ENCODE data around the gene LRRC25.
"Not testable (repeated sequence)": the region's sequence is repeated elsewhere in the genome, so short reads cannot be mapped to it uniquely, and the experiment has no call there.

The LRRC25 gene

DNA sequence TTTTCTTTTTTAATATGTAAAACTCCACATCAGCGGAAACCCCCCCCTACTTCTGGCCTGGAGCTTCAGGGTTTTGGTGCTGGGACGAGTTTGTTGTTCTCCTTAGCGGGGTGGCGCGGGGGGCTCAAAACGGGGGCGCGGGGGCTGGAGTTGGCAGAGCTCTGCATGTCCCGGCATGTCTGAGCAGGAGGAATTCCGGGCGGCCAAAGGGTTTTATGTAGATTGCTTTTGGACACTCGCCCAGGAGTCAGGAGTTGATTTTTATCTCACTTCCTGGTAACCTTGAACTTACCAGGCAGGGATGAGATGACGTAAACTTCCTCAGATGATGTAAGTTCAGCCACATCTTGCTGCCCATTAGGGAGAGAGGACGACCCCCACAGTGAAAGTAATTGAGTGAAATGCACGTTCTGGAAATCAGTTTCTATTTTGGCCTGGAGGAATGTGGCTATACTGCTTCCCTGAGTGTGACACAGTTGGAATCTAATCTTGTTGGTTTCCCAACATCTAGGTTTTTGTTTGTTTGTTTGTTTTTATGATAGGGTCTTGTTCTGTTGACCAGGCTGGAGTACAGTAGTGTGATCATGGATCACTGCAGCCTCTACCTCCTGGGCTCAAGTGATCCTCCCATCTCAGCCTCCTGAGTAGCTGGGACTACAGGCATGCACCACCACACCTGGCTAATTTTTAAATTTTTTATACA is 32.4 kb downstream of the LRRC25 start:
- TF ChIP-seq ZNF384 (IDR thresholded peaks at IDR 0.05) = no peak
- TF ChIP-seq NFRKB (IDR thresholded peaks at IDR 0.05) = no peak
- TF ChIP-seq FOXK2 (IDR thresholded peaks at IDR 0.05) = no peak
- peak; percentile 47; the same call in 1 of the 2 replicates for TF ChIP-seq CTBP1 (IDR thresholded peaks at IDR 0.05; ENCODE audit: borderline replicate concordance)
- no peak for TF ChIP-seq BHLHE40 (IDR thresholded peaks at IDR 0.05; ENCODE audit: borderline replicate concordance)
- TF ChIP-seq SUZ12 (IDR thresholded peaks at IDR 0.05) = no peak
- no peak for TF ChIP-seq L3MBTL2 (conservative IDR thresholded peaks at IDR 0.05)
- no peak for TF ChIP-seq FOXM1 (IDR thresholded peaks at IDR 0.05; ENCODE audit: borderline replicate concordance)
- POLR2A ChIA-PET = interaction anchor here (0.6 to 2.6 kb wide), 4 partner anchors 9 to 83 kb away, joined by 3 to 14 read pairs (median 4); partner anchors contain the start of gene JUND
- CTCF ChIA-PET = interaction anchor here (0.6 kb wide), 1 partner anchor 31 kb away, joined by 3 read pairs; no protein-coding TSS in a partner anchor
- DNase-seq (ENCODE audit: extremely low spot score) = peak; percentile 48

DNA sequence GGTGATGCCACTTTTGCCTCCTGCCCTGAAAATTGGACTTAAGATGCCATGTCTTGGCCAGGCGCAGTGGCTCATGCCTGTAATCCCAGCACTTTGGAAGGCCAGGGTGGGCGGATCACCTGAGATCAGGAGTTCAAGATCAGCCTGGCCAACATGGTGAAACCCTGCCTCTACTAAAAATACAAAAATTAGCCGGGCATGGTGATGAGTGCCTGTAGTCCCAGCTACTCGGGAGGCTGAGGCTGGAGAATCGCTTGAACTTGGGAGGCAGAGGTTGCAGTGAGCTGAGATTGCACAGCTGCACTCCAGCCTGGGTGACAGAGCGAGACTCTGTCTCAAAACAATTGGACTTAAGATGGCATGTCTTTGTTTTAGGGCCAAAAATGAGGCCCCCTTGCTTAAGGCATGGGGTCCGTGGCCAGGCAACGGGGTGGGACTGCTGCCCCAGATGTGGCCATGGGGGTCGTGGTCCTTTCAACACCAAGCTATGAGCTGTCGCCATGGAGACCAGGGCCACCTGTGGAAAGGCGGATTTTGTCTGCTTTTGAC is 33.1 kb downstream of the LRRC25 start:
- POLR2A ChIA-PET = interaction anchor here (0.6 to 2.6 kb wide), 4 partner anchors 10 to 83 kb away, joined by 3 to 14 read pairs (median 5); partner anchors contain the start of gene JUND
- DNase-seq (ENCODE audit: extremely low spot score); CTCF ChIA-PET: not testable (repeated sequence)

DNA sequence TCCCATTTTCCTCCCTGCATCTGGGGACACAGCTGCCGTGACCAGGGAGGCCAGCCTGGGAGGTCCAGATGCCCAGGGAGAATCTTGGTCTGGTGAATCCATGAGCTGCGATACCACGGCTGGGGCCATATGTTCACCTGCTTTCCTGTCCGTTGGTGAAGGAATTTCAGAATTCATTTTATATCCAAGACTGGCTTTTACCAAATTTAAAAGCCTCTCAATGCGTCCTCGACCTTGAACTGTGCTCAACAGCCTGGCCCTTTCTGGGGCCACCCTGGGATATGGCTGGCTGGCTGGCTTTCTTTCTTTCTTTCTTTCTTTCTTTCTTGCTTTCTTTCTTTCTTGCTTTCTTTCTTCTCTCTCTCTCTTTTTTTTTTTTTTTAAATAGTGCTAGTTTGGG is 33.6 kb downstream of the LRRC25 start:
- TF ChIP-seq FOXK2 (IDR thresholded peaks at IDR 0.05) (no peak), HDGF (IDR thresholded peaks at IDR 0.05; ENCODE audit: borderline replicate concordance) (no peak), ARNT (IDR thresholded peaks at IDR 0.05) (no peak), L3MBTL2 (conservative IDR thresholded peaks at IDR 0.05) (no peak), ZNF384 (IDR thresholded peaks at IDR 0.05) (no peak), SP1 (IDR thresholded peaks at IDR 0.05) (no peak), CTBP1 (IDR thresholded peaks at IDR 0.05; ENCODE audit: borderline replicate concordance) (no peak), BHLHE40 (IDR thresholded peaks at IDR 0.05; ENCODE audit: borderline replicate concordance) (no peak), SUZ12 (IDR thresholded peaks at IDR 0.05) (no peak), ELF4 (IDR thresholded peaks at IDR 0.05) (no peak), NFRKB (IDR thresholded peaks at IDR 0.05) (no peak), LEF1 (IDR thresholded peaks at IDR 0.05; ENCODE audit: borderline replicate concordance) (no peak), FOXM1 (IDR thresholded peaks at IDR 0.05; ENCODE audit: borderline replicate concordance) (no peak), TARDBP (IDR thresholded peaks at IDR 0.05) (no peak), FOXA1 (IDR thresholded peaks at IDR 0.05) (no peak)
- TF ChIP-seq, protein P1, sequence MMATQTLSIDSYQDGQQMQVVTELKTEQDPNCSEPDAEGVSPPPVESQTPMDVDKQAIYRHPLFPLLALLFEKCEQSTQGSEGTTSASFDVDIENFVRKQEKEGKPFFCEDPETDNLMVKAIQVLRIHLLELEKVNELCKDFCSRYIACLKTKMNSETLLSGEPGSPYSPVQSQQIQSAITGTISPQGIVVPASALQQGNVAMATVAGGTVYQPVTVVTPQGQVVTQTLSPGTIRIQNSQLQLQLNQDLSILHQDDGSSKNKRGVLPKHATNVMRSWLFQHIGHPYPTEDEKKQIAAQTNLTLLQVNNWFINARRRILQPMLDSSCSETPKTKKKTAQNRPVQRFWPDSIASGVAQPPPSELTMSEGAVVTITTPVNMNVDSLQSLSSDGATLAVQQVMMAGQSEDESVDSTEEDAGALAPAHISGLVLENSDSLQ (IDR thresholded peaks at IDR 0.05) = no peak
- ChIA-PET POLR2A (interaction anchor here (1.3 to 2.6 kb wide), 3 partner anchors 10 to 82 kb away, joined by 4 to 14 read pairs (median 6); partner anchors contain the start of gene JUND), CTCF (interaction anchor here (1.9 kb wide), 1 partner anchor 22 kb away, joined by 5 read pairs; the partner anchor contains the start of gene GDF15)
- DNase-seq (ENCODE audit: extremely low spot score) = no peak

GRCh38 chr19:18362934-18363542 is 34.4 kb downstream of the LRRC25 start:
- ChIA-PET CTCF (interaction anchor here (1.9 kb wide), 1 partner anchor 23 kb away, joined by 5 read pairs; the partner anchor contains the start of gene GDF15), POLR2A (interaction anchor here (0.6 to 2.6 kb wide), 4 partner anchors 11 to 86 kb away, joined by 3 to 14 read pairs (median 5); partner anchors contain the start of gene JUND)
- TF ChIP-seq BHLHE40 (IDR thresholded peaks at IDR 0.05; ENCODE audit: borderline replicate concordance) (no peak), FOXM1 (IDR thresholded peaks at IDR 0.05; ENCODE audit: borderline replicate concordance) (no peak), SUZ12 (IDR thresholded peaks at IDR 0.05) (no peak), ARNT (IDR thresholded peaks at IDR 0.05) (no peak), LEF1 (IDR thresholded peaks at IDR 0.05; ENCODE audit: borderline replicate concordance) (no peak), L3MBTL2 (conservative IDR thresholded peaks at IDR 0.05) (no peak), TARDBP (IDR thresholded peaks at IDR 0.05) (no peak), NFRKB (IDR thresholded peaks at IDR 0.05) (no peak), SP1 (IDR thresholded peaks at IDR 0.05) (no peak), FOXK2 (IDR thresholded peaks at IDR 0.05) (no peak), FOXA1 (IDR thresholded peaks at IDR 0.05) (no peak), HDGF (IDR thresholded peaks at IDR 0.05; ENCODE audit: borderline replicate concordance) (no peak), ELF4 (IDR thresholded peaks at IDR 0.05) (no peak)
- DNase-seq (ENCODE audit: extremely low spot score) = no peak

DNA sequence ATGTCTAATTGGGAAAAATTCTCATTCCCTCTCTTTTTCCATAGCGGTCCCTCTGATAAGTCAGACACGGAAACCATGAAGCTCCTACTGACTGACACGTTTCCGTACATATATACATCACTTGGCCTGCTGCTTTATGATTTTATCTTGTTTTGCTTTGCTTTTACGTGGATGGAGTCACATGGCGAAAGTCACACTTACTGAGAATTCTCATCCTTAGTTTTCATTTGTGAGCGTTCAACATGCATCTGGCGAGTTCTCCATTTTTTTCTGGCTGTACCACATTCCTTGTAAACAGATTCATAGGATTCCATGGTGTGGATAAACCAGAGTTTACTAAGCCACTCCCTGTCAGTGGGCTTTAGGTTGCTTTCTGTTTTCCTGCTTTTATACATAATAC is 35.8 kb downstream of the LRRC25 start:
- CTCF ChIA-PET = interaction anchor here (2.5 kb wide), 1 partner anchor 82 kb away, joined by 8 read pairs; no protein-coding TSS in a partner anchor
- POLR2A ChIA-PET = interaction anchor here (1.1 kb wide), 1 partner anchor 39 kb away, joined by 3 read pairs; the partner anchor contains the start of gene LSM4
- DNase-seq (ENCODE audit: extremely low spot score) = no peak
- TF ChIP-seq ELF4 (IDR thresholded peaks at IDR 0.05) = no peak
- no peak for TF ChIP-seq SP1 (IDR thresholded peaks at IDR 0.05)
- no peak for TF ChIP-seq HDGF (IDR thresholded peaks at IDR 0.05; ENCODE audit: borderline replicate concordance)
- TF ChIP-seq BHLHE40 (IDR thresholded peaks at IDR 0.05; ENCODE audit: borderline replicate concordance) = no peak
- TF ChIP-seq FOXK2 (IDR thresholded peaks at IDR 0.05) = no peak
- no peak for TF ChIP-seq NFRKB (IDR thresholded peaks at IDR 0.05)
- no peak for TF ChIP-seq CTBP1 (IDR thresholded peaks at IDR 0.05; ENCODE audit: borderline replicate concordance)
- no peak for TF ChIP-seq LEF1 (IDR thresholded peaks at IDR 0.05; ENCODE audit: borderline replicate concordance)
- TF ChIP-seq ARNT (IDR thresholded peaks at IDR 0.05) = no peak

- TF ChIP-seq HDGF (IDR thresholded peaks at IDR 0.05; ENCODE audit: borderline replicate concordance) = no peak
- no peak for TF ChIP-seq SP1 (IDR thresholded peaks at IDR 0.05)
- TF ChIP-seq ELF4 (IDR thresholded peaks at IDR 0.05) = no peak
- no peak for TF ChIP-seq FOXA1 (IDR thresholded peaks at IDR 0.05)
- no peak for TF ChIP-seq FOXK2 (IDR thresholded peaks at IDR 0.05)
- TF ChIP-seq ARNT (IDR thresholded peaks at IDR 0.05) = no peak
- no peak for TF ChIP-seq FOXM1 (IDR thresholded peaks at IDR 0.05; ENCODE audit: borderline replicate concordance)
- no peak for TF ChIP-seq LEF1 (IDR thresholded peaks at IDR 0.05; ENCODE audit: borderline replicate concordance)
- TF ChIP-seq, protein P1 (IDR thresholded peaks at IDR 0.05) = no peak
- no peak for TF ChIP-seq ZNF384 (IDR thresholded peaks at IDR 0.05)
- TF ChIP-seq BHLHE40 (IDR thresholded peaks at IDR 0.05; ENCODE audit: borderline replicate concordance) = no peak
- no peak for TF ChIP-seq L3MBTL2 (conservative IDR thresholded peaks at IDR 0.05)
- no peak for TF ChIP-seq NFRKB (IDR thresholded peaks at IDR 0.05)
- no peak for TF ChIP-seq SUZ12 (IDR thresholded peaks at IDR 0.05)
- TF ChIP-seq CTBP1 (IDR thresholded peaks at IDR 0.05; ENCODE audit: borderline replicate concordance) = no peak
- no peak for TF ChIP-seq TARDBP (IDR thresholded peaks at IDR 0.05)
- no peak for DNase-seq (ENCODE audit: extremely low spot score)
- ChIA-PET CTCF (no interaction called here), POLR2A (interaction anchor here (0.8 kb wide), 1 partner anchor 75 kb away, joined by 4 read pairs; the partner anchor contains the start of gene JUND)
These were observed 40.4 kb downstream of the LRRC25 start for GRCh38 chr19:18357041-18357440.

- POLR2A ChIA-PET; DNase-seq (ENCODE audit: extremely low spot score): not testable (repeated sequence)
- CTCF ChIA-PET = interaction anchor here (0.6 to 1.1 kb wide), 3 partner anchors 13 to 78 kb away, joined by 3 to 4 read pairs (median 3); no protein-coding TSS in a partner anchor
These were observed 42.7 kb downstream of the LRRC25 start for GRCh38 chr19:18354743-18355142.
